Kidney epithelial cell (primary cell): Measurements from ENCODE around the gene MDK. TPM values are rescaled to one million over a fixed set of nuclear protein-coding genes. Genes with fewer than 3 reads are reported as not detected.

Experiments
- DNase-seq: peaks from one replicate; pipeline ENCODE4 v3.0.0-alpha.2; 2010; ENCODE audit warnings: low read depth
- H3K27me3 ChIP-seq: 2 replicates; pipeline ENCODE4 v1.6.0; 2011; ENCODE audit warnings: low read length; ENCODE audit not compliant: control insufficient read depth, insufficient read depth
- H3K36me3 ChIP-seq: 2 replicates; pipeline ENCODE4 v1.5.1; 2011; ENCODE audit warnings: low read length; ENCODE audit not compliant: control insufficient read depth, insufficient read depth
- H3K4me3 ChIP-seq: 2 replicates; pipeline ENCODE4 v1.5.1; 2011; ENCODE audit warnings: low read depth, mild to moderate bottlenecking, control low read depth, low read length
- total RNA-seq: library from RNA; depleted of rRNA; stranded (reverse); fragments of >200 nt; gene quantifications from 2 replicates; pipeline ENCODE4 v1.2.3, GENCODE V29; 2015
- TF ChIP-seq, protein P1 (sequence below): IDR thresholded peaks from 2 replicates; pipeline ENCODE4 v1.5.1; 2011; ENCODE audit warnings: mild to moderate bottlenecking, moderate library complexity, low read length, control low read depth, inconsistent platforms; ENCODE audit not compliant: insufficient read depth, poor library complexity, severe bottlenecking

MDK gene
- total RNA-seq, 1 donor from 2014 or later, result 805 TPM

GRCh38 chr11:46335271-46335670 is 46.2 kb upstream of the MDK start:
- H3K36me3 ChIP-seq, result no peaks in the 10 kb centered on the region
- no peak for DNase-seq
- H3K4me3 ChIP-seq, result no peak overlapping the region
- peaks cover 40% of the 10 kb centered on the region for H3K27me3 ChIP-seq
- TF ChIP-seq, protein P1, sequence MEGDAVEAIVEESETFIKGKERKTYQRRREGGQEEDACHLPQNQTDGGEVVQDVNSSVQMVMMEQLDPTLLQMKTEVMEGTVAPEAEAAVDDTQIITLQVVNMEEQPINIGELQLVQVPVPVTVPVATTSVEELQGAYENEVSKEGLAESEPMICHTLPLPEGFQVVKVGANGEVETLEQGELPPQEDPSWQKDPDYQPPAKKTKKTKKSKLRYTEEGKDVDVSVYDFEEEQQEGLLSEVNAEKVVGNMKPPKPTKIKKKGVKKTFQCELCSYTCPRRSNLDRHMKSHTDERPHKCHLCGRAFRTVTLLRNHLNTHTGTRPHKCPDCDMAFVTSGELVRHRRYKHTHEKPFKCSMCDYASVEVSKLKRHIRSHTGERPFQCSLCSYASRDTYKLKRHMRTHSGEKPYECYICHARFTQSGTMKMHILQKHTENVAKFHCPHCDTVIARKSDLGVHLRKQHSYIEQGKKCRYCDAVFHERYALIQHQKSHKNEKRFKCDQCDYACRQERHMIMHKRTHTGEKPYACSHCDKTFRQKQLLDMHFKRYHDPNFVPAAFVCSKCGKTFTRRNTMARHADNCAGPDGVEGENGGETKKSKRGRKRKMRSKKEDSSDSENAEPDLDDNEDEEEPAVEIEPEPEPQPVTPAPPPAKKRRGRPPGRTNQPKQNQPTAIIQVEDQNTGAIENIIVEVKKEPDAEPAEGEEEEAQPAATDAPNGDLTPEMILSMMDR, result no peak

GRCh38 chr11:46335890-46336562 is 45.4 kb upstream of the MDK start:
- peaks cover 32% of the 10 kb centered on the region for H3K27me3 ChIP-seq
- no peak overlapping the region for H3K4me3 ChIP-seq
- TF ChIP-seq, protein P1, result no peak
- DNase-seq, result no peak
- no peaks in the 10 kb centered on the region for H3K36me3 ChIP-seq

DNA sequence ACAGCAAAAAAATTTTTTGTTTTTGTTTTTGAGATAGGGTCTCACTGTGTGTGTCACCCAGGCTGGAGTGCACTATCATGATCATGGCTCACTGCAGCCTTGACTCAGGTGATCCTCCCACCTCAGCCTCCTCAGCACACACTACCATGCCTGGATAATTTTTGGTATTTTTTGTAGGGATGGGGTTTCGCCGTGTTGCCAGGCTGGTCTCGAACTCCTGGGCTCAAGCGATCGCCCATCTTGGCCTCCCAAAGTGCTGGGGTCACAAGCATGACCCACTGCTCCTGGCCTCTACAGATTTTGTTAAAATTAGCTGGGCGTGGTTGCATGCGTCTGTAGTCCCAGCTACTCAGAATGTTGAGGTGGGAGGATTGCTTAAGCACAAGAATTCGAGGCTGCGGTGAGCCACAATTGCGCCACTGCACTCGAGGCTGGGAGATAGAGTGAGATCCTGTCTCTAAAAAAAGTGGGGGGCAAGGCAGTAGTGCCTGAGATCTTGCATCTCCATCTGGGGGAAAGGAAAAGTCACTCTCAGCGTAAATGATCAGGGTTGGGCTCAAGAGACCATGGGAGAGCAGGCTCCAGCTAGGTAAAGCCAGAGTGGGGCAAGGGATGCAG is 44.8 kb upstream of the MDK start:
- DNase-seq, result no peak
- H3K4me3 ChIP-seq, result no peak overlapping the region
- H3K27me3 ChIP-seq, result peaks cover 27% of the 10 kb centered on the region
- H3K36me3 ChIP-seq, result no peaks in the 10 kb centered on the region
- TF ChIP-seq, protein P1, result no peak

DNA sequence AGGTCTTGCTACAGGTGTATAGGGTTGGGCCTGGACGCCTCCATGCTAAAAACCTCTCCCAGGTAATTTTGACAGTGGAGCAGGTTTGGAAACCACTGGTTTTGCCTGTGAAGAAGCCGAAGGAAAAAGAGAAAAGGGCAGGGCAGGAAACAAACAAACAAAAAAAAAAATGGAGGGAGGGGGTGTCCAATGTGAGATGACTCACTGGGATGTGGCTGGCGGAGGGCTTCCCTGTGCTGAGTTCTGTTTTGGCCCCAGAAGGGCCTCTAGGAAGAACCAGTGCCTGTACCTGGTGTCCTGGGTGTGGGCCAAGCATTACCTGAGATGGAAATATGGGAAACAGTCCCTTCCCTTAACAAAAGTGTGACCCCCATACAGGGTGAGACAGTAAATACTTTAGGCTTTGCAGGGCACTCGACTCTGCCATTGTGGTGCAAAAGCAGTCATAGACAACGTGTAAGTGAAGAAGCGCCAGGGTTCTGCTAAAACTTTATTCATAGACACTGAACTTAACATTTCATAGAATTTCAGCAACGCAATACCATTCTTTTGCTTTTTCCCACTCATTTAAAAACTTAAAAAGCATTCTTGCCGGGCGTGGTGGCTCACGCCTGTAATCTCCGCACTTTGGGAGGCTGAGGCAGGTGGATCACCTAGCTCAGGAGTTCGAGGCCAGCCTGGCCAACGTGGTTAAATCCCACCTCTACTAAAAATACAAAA is 43.7 kb upstream of the MDK start:
- Histone ChIP-seq H3K36me3 (no peaks in the 10 kb centered on the region), H3K4me3 (no peak overlapping the region), H3K27me3 (peaks cover 18% of the 10 kb centered on the region)
- TF ChIP-seq, protein P1, result no peak
- no peak for DNase-seq

DNA sequence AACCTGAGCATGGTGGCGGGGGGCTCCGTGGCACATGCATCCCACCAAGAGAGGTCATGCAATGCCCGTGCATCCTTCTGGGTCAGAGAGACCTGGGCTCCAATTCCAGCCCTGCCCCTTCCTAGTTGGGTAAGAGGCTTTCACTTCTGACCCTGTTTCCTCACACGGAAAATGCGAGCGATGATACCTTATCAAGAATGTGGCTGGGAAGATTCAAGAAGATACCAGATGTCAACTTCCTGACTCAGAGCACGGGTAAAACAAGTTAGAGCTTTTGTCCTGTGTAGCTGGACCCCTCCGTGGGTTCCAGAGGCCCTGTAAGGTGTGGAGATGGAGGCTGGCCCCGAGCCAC is 42.9 kb upstream of the MDK start:
- TF ChIP-seq, protein P1, result no peak
- no peak for DNase-seq
- H3K4me3 ChIP-seq, result no peak overlapping the region
- no peaks in the 10 kb centered on the region for H3K36me3 ChIP-seq
- H3K27me3 ChIP-seq, result peaks cover 10% of the 10 kb centered on the region
